ENCODE data around the gene AADAT. TPM values are rescaled to one million over a fixed set of nuclear protein-coding genes. Genes with fewer than 3 reads are reported as not detected.

The AADAT gene
- total and polyA plus RNA-seq, 12 donors = 0.76 to 7.7 (median 2.5) TPM

GRCh38 chr4:170027181-170027829, 62.5 kb downstream of the AADAT start:
- H3K27ac ChIP-seq = peak overlapping the region in 4 of 5 donors; percentile 32 to 89 (median 78)
- DNase-seq = peak; percentile 93 to 97 (median 95)
- no peaks in the 10 kb centered on the region for H3K4me1 ChIP-seq (replicated peaks in 1 of 2)
- no peaks in the 10 kb centered on the region for H3K9me3 ChIP-seq (replicated peaks in 1 of 3)
- peak overlapping the region in 2 of 4 donors; percentile 72 to 90 for H3K4me3 ChIP-seq
- 2 to 5% (median 3%) methylated on average over 15 to 37 of the region's 37 CpGs for WGBS, 4 donors
- H3K27me3 ChIP-seq = no peaks in the 10 kb centered on the region
- intact Hi-C loops (cut with DNase I) = no loop called here
- TF ChIP-seq POLR2A (IDR thresholded peaks at IDR 0.05) (peak in 1 of 2 donors; percentile 89), CTCF (IDR thresholded peaks at IDR 0.05) (no peak)
- H3K36me3 ChIP-seq (replicated peaks in 1 of 2) = no peaks in the 10 kb centered on the region

DNA sequence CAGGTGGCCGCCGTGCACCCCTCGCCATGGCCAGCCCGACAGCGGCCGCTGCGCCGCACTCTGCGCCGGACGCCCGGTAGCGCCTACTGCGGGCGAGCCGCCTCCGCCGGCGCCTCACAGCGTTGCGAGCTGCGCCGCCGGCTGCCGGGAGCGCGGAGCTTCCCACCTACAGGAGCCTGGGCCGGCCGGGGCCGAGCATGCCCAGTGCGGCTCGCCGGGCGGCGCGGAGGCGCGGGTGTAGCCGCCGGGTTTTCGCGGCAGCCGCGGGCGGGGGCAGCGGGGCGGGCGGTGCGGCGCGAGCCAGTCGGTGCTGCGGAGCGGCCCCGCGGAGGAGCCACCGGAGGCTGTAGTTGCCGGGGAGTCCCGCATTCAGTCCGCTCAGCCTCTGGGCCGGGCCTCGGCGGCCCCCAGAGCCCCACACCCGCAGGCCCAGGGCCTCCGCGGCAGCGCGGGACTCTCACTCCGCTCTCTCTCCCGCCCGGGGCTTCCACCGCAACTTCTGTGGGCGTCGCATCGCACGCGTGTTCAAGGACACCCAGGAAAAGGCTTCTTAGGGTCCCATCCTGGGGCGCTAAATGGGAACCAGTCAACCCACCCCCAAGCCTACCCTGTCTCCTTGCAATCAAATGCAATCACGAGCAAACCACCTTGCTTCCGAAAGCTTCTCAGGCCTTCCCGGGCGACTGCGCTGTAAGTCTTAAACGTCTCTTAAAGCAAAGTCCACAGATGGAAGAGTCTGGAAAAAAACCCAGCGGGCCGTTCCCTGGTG, 63.3 kb downstream of the AADAT start, which contains the start of gene MFAP3L:
TSS of gene MFAP3L (minus strand) at position 143 of the 769 bp plus-strand sequence. CDS start 20,518 bp downstream, outside the sequence.
- H3K9me3 ChIP-seq (replicated peaks in 1 of 3) = no peaks in the 10 kb centered on the region
- H3K27me3 ChIP-seq = no peaks in the 10 kb centered on the region
- no peaks in the 10 kb centered on the region for H3K36me3 ChIP-seq (replicated peaks in 1 of 2)
- H3K4me1 ChIP-seq (replicated peaks in 1 of 2) = no peaks in the 10 kb centered on the region
- peak; percentile 80 to 91 (median 86) for DNase-seq
- H3K27ac ChIP-seq = peak within 1 kb of the TSS in 4 of 5 donors; percentile 74 to 89 (median 84)
- H3K4me3 ChIP-seq = peak within 1 kb of the TSS; percentile 39 to 90 (median 64)
- TF ChIP-seq CTCF (IDR thresholded peaks at IDR 0.05) (peak in 1 of 6 experiments; percentile 26), POLR2A (IDR thresholded peaks at IDR 0.05) (peak; percentile 72 to 84)
- intact Hi-C loops (cut with DNase I) = no loop called here
- WGBS, 4 donors = 0 to 1% (median 1%) methylated on average over 8 to 86 of the region's 86 CpGs

DNA sequence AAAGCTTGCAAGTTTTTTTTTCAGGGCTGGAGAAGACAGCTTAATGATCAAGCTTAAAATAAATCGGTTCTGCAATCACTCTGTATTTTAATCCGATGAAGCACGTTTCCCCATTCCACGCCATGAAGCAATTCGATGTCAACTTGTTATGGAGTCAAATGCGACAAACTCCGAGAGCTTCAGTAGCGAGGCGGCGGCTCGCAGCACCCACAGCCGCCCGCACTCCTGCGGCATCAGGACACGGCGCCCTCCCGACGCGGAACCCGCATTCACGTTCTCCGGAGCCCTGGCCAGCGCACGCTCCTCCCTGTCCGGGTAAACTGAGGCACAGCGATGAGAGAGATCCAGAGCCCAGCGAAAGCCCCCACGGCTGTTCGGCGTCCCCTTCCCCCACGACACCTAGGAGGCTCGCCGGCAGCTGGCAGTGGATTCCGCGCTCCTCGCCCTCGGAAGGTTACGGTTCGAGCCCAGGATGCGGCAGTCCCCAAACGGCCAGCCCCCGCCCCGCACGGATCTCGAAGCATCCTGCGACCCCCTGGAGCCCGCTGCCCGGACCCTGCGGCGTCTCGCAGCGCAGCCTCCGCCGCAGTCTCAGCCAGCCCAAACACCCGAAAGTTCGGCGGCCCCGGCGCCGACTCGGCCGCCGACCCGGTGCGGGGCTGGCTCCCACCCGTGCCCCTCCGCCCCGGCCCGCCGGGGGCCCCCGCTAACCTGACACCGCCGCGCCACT, 64.1 kb downstream of the AADAT start:
- peak overlapping the region in 3 of 5 donors; percentile 26 to 89 (median 89) for H3K27ac ChIP-seq
- H3K27me3 ChIP-seq = no peaks in the 10 kb centered on the region
- no peaks in the 10 kb centered on the region for H3K4me1 ChIP-seq (replicated peaks in 1 of 2)
- peak in 4 of 7 donors; percentile 3 to 30 (median 20) for DNase-seq
- WGBS, 4 donors = 4 to 14% (median 7%) methylated on average over 22 to 74 of the region's 74 CpGs
- intact Hi-C loops (cut with DNase I) = no loop called here
- H3K4me3 ChIP-seq = peak overlapping the region in 3 of 4 donors; percentile 38 to 90 (median 39)
- TF ChIP-seq POLR2A (IDR thresholded peaks at IDR 0.05) (no peak), CTCF (IDR thresholded peaks at IDR 0.05) (no peak)
- H3K36me3 ChIP-seq (replicated peaks in 1 of 2) = no peaks in the 10 kb centered on the region
- H3K9me3 ChIP-seq (replicated peaks in 1 of 3) = no peaks in the 10 kb centered on the region

GRCh38 chr4:170022211-170022610, 67.5 kb downstream of the AADAT start:
- intact Hi-C loops (cut with DNase I) = no loop called here

More at GRCh38 chr4:170022211-170022610, 67.5 kb downstream of the AADAT start:
- DNase-seq = no peak
- H3K27ac ChIP-seq = no peak overlapping the region
- H3K4me3 ChIP-seq = no peak overlapping the region
- no peaks in the 10 kb centered on the region for H3K27me3 ChIP-seq
- H3K4me1 ChIP-seq (replicated peaks in 1 of 2) = no peaks in the 10 kb centered on the region
- H3K36me3 ChIP-seq (replicated peaks in 1 of 2) = no peaks in the 10 kb centered on the region
- no peaks in the 10 kb centered on the region for H3K9me3 ChIP-seq (replicated peaks in 1 of 3)
- no peak for TF ChIP-seq CTCF (IDR thresholded peaks at IDR 0.05)
- no peak for TF ChIP-seq POLR2A (IDR thresholded peaks at IDR 0.05)
- 84 to 88% (median 86%) methylated on average over 2 of the region's 2 CpGs for WGBS, 4 donors
